GM18517 (cell line): ENCODE data around the gene NEMP1.

Source experiments
- ATAC-seq: cut with Tn5 transposase; IDR thresholded peaks from one replicate; pipeline ENCODE4 v1.9.1; 2021; ENCODE audit warnings: mild to moderate bottlenecking, moderate library complexity; ENCODE audit not compliant: unreplicated experiment

NEMP1 gene

GRCh38 chr12:57005980-57006808, 72.4 kb downstream of the NEMP1 start, which contains the start of gene ZBTB39:
Gene ZBTB39, minus strand, starts transcription at chr12:57006546. Its CDS starts 1,629 bp downstream, at chr12:57004917.
- ATAC-seq = no peak
